GM18861 (cell line): Measurements from ENCODE around the gene TRERF1.

Experiments
- ATAC-seq: cut with Tn5 transposase; IDR thresholded peaks from one replicate; pipeline ENCODE4 v1.9.1; 2021; ENCODE audit not compliant: unreplicated experiment

The TRERF1 gene

GRCh38 chr6:42428326-42429041 is 23.2 kb downstream of the TRERF1 start:
- ATAC-seq: peak; percentile 64

GRCh38 chr6:42427871-42428270 is 23.9 kb downstream of the TRERF1 start:
- ATAC-seq: peak; percentile 8

- ATAC-seq: no peak
Observed at GRCh38 chr6:42426191-42426590, 25.5 kb downstream of the TRERF1 start.

- ATAC-seq: no peak
Observed at GRCh38 chr6:42424906-42425474, 26.7 kb downstream of the TRERF1 start.

GRCh38 chr6:42423244-42423643 is 28.5 kb downstream of the TRERF1 start:
- no peak for ATAC-seq

GRCh38 chr6:42420741-42421140 is 31.0 kb downstream of the TRERF1 start:
- ATAC-seq: no peak

- ATAC-seq: no peak
Observed at GRCh38 chr6:42419490-42420280, 32.0 kb downstream of the TRERF1 start.

- ATAC-seq: no peak
Observed at GRCh38 chr6:42418724-42419123, 33.0 kb downstream of the TRERF1 start.

GRCh38 chr6:42417641-42418112 is 34.0 kb downstream of the TRERF1 start:
- ATAC-seq: no peak

- ATAC-seq: no peak
Observed at GRCh38 chr6:42411406-42411805, 40.3 kb downstream of the TRERF1 start.

- ATAC-seq: no peak
Observed at GRCh38 chr6:42410861-42411260, 40.9 kb downstream of the TRERF1 start.

GRCh38 chr6:42409581-42409980 is 42.1 kb downstream of the TRERF1 start:
- ATAC-seq: no peak

GRCh38 chr6:42407379-42407778 is 44.3 kb downstream of the TRERF1 start:
- ATAC-seq: no peak

GRCh38 chr6:42406306-42407280 is 45.1 kb downstream of the TRERF1 start:
- no peak for ATAC-seq

- no peak for ATAC-seq
Observed at GRCh38 chr6:42405021-42405420, 46.7 kb downstream of the TRERF1 start.

GRCh38 chr6:42404484-42404883 is 47.2 kb downstream of the TRERF1 start:
- no peak for ATAC-seq

- no peak for ATAC-seq
Observed at GRCh38 chr6:42403831-42404230, 47.9 kb downstream of the TRERF1 start.

GRCh38 chr6:42403421-42403820 is 48.3 kb downstream of the TRERF1 start:
- no peak for ATAC-seq

- ATAC-seq: peak; percentile 89
Observed at GRCh38 chr6:42402184-42402583, 49.5 kb downstream of the TRERF1 start.

GRCh38 chr6:42401613-42401951 is 50.1 kb downstream of the TRERF1 start:
- ATAC-seq: no peak
